DND-41 (cell line): ENCODE results near the gene CTF1.

Experiments used
- CTCF ChIP-seq: IDR thresholded peaks from 2 replicates; pipeline ENCODE4 v1.5.1; 2012; ENCODE audit warnings: borderline replicate concordance, low read length, moderate library complexity, mild to moderate bottlenecking; ENCODE audit not compliant: poor library complexity, severe bottlenecking; ENCODE audit errors: extremely low read depth
- EZH2 ChIP-seq: IDR thresholded peaks from 3 replicates; pipeline ENCODE4 v1.6.1; 2012; ENCODE audit warnings: borderline replicate concordance, low read depth, mild to moderate bottlenecking, moderate library complexity, low read length, inconsistent platforms; ENCODE audit not compliant: severe bottlenecking

- TF ChIP-seq CTCF (no peak), EZH2 (no peak)
Observed at GRCh38 chr16:30893417-30893743, 3.0 kb upstream of the CTF1 start.
